NCI-H226 (cell line): ENCODE results near the gene ADAMTS17.
A peak's percentile ranks its signal among the peaks of the same experiment; 100 is the strongest.

ENCODE experiments used
- DNase-seq: peaks from one replicate; pipeline ENCODE4 v3.0.0-alpha.2; 2015

ADAMTS17 gene

DNA sequence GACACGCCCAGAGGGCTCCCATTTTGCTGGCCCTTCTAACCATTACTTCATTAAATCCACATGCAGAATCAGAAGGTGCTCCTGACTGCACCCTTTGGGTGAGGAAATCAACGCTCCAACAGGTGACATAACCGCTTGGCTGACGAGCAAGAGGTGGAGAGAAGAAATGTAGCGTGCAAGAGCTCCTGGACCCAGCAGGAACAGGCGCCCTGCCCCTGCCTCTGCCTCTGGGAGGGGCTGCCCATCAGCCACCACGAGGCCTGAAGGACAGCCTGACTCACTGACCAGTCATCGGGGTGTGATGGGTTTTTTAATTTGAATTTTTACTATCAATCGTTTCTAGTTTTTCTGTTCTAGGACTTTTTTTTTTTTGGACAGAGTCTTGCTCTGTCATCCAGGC lies 218.2 kb downstream of the ADAMTS17 start:
- no peak for DNase-seq

DNA sequence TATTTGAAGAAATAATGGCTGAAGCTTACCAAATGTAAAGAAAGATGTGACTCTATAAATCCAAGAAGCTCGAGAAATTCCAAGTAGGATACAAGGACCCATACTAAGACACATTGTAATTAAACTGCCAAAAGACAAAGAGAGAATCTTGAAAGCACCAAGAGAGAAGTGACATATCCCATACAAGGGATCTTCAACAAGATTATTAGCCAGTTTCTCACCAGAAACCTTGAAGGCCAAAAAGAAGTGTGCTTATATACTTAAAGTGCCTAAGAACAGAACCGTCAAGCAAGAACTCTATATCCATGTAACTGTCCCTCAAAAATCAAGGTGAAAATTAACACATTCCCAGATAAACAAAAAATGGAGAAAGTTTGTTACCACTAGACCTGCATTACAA lies 220.5 kb downstream of the ADAMTS17 start:
- DNase-seq: no peak

DNA sequence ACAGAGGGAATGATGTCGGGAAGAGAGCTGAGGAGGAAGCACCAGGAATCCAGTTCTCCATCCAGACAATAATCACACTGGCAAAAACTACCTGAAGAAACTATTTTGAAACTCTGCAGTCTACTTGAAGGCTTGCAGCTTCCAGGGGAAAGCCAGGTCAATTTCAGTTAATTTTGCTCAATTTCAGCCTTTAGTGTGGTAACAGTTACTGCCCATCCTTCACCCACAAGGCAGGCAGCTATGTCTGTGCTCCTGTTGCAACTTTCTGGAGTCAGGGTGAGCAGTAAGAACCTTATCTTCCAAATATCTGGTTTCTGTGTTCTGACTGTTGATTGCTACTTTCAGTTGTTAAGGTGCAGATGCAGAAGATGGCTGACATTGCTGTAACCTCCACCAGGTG lies 221.7 kb downstream of the ADAMTS17 start:
- no peak for DNase-seq

DNA sequence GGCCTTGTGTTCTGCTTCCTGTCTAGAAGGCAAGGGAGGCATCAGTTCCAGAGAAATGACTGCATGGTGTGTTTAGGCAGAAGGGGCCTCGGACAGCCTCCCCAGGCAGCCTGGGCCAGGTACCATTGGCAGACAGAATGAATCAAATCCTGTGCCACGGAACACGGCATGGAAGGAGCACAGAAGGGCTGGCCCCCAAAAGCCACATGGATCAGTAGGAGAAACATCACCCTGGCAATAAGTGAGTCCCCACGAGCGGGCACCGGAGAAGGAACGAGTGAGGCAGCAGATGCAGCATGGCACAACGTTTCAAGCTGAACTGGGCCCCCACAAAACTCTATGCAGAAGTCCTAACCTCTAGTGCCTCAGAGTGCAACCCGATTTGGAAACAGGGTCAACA lies 223.2 kb downstream of the ADAMTS17 start:
- no peak for DNase-seq

DNA sequence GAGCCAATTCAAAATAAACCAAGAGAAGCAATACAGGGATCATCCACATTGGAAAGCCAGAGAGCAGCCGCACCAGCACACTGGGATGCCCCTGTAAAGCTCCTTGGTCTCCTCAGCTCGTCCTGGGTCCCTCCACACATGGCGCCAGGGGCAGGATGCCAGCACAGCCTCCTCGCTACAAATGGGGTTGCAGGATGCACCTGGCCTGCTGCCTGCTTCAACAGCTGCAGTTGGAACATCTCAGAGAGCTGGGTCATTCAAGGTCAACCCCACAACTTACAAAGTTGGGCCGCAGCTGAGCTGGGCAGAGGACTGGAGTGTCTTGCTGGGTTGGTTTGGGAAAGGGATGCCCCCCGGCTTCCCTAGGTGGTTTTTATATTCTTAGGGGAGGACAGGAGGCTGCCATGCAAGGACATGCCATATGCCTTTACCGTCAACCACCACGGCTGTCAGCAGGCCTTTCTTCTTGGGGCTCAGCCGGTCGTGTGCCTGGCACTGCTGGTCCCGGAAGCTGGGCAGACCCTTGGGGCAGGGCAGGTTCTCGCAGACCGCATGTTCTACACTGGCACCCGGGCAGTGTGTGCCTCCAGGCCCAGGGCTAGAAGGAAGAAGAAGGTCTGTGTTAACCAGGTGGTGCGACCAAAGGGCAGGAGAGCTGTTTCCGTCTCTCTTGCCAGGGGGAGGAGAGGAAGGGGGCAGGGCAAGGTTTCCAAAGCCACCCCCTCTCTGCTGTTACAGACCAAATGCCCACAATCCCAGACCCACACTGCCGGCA lies 225.2 kb downstream of the ADAMTS17 start:
- DNase-seq: no peak

DNA sequence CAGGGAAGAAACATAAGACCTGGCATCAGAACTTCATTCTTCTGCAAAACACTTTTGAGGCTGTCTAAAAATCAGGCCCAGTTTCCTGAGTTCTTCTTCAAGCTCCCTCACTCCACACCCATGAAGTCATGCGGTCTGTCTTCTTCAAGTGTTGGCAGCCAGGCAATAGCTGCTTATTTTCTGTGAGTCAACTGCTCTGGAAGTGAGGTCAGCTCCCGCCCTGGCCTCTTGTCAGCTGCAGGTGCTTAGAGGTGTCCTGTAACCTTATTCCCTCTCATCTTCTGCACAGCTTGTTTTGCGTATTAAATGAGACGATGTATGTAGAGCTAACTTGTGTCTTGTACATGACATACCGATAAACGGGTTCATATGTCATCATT lies 226.1 kb downstream of the ADAMTS17 start:
- DNase-seq: peak; percentile 83

DNA sequence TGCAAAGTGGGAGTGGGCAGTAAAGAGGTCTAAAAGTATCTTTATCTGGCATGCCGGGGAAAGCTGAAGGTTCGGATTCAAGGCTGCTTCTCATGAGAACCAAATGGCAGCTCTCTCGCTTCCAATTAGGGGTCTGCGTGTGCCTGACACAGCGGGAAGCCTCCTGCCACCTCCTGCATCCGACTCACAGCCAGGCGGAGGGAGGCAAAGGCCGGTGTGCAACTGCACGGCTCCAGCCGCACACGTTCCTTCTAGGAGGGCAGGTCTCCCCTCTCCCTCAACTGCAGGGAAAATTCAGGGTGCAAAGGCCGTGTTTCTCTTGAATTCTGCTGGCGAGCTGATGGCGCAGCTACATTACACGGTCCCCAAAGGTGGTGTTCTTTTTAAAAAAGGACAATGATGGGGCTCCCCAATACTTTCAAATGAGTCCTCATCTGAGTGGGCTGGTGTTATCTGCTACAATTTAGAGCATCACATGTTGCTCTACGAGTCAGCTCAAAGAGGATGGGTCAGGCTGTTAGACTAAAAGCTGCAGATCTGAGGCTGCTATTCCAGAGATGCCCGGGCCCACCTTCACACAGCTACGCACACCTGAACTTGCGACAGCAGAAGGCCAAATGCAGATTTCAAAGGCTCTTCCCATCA lies 226.6 kb downstream of the ADAMTS17 start:
- no peak for DNase-seq

DNA sequence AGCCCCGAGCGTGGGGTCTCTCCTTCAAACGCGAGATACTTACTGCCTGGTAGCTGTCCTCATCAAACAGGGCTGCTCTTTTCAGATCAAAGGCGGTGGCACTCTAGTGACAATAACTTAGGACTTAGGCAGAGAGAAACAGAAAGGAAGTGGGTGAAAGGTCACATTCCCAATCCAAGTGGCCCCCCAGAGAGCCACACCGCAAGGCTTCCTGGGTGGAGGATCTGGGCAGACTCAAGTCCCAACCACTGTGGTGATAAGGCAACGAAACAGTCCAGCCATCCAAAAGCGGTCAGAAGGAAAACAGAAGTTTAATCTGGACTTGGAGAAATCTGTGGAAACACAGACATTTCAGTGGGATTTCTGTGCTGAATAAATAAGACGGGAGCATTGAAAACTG lies 227.2 kb downstream of the ADAMTS17 start:
- no peak for DNase-seq

DNA sequence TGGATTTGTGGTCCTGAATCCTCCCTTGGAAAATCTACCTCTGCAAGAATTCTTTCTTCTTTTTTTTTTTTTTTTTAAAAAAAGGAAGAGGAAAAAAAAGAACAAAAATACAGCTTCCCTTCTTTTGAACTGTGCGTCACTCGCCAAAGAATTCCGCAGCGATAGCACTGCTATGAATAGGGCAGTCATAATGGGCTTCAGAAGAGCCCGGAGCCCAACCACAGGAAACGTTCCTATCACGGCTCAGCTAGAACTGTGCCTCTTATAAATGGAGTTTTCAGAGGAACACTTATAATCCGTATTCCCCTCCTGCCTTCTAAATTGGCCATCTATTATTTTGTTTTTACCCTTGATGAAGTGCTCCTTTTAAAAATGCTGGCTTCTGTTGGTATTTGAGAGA lies 227.7 kb downstream of the ADAMTS17 start:
- DNase-seq: no peak

DNA sequence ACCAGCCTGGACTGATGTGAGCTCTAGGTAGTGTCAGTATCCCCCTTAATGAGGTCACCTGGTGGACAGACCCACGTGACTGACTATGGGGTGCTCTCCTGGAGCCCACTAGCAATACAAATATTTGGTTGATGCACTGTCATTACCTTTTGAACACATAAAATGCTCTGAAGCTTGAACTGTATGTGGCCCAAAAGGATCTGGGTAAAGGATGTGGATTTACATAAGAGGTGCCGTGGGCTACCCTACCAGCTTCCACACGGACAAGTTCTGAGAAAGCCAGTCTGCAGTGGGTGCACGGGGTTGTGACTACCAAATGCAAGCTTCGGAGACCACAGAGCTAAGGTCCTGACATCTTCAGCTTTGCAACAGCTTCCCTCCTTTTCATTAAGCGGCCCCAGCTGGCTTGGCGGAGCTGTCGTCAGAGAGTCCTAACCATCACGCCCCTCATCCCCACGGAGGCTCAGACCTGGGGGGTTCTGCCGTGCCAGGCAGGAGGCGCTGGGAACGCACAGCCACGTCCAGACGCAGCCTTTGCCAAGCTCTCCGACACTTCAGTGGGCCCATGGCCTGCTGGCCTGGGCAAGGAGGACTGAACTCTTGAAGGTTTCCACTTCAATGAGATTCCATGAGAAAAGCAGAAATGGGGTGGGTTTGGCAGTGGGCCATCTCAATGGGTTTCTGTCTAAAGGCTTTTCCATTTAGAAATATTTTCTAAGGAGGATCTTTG lies 228.3 kb downstream of the ADAMTS17 start:
- no peak for DNase-seq

DNA sequence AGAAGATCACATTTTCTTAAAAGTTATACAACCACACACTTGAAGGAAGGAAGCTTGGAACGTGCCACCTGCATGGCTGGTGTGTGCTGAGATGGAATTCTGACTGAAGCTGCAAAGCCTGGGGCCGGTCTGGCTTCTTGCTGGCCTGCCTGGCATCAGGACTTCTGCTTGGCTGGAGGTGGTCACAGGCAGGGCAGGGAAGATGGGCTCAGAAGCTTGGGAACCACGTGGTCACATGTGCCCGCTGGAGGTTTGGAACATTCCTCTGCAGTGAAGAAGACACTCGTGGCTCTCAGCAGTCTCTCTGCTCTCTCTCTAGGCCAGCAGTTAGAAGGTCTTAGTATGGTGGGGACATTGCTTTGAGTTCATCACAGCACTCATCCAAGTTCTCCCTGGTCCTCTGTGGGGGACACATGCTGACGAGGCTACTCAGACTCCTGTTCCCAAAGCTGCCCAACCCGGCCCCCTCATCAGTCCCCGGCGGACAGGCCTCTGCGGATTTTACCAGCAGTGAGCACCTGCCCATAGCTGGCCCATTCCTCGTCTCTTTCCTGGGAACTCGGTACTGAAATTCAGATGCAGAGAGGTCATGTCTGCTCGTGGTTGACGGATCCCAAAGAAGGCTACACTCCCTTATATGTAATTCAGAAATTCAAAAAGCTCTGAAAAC lies 229.0 kb downstream of the ADAMTS17 start:
- no peak for DNase-seq

DNA sequence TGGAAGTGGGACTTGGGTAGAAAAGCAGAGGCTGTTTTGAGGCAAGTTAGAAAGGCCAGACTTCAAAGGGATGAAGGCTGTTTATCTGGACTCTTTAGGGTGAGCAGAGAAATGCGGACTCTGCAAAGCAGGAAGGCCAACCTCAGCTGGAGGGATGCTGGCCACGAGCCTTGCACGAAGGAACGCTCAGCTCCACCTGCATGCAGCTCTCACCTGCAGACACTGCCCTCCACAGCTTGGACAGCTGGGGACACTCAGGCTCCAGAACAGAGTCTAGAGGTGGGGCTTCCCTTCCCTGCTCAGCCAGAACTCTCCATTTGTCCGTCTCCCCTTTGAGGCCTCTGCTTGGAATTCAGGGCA lies 229.7 kb downstream of the ADAMTS17 start:
- no peak for DNase-seq

DNA sequence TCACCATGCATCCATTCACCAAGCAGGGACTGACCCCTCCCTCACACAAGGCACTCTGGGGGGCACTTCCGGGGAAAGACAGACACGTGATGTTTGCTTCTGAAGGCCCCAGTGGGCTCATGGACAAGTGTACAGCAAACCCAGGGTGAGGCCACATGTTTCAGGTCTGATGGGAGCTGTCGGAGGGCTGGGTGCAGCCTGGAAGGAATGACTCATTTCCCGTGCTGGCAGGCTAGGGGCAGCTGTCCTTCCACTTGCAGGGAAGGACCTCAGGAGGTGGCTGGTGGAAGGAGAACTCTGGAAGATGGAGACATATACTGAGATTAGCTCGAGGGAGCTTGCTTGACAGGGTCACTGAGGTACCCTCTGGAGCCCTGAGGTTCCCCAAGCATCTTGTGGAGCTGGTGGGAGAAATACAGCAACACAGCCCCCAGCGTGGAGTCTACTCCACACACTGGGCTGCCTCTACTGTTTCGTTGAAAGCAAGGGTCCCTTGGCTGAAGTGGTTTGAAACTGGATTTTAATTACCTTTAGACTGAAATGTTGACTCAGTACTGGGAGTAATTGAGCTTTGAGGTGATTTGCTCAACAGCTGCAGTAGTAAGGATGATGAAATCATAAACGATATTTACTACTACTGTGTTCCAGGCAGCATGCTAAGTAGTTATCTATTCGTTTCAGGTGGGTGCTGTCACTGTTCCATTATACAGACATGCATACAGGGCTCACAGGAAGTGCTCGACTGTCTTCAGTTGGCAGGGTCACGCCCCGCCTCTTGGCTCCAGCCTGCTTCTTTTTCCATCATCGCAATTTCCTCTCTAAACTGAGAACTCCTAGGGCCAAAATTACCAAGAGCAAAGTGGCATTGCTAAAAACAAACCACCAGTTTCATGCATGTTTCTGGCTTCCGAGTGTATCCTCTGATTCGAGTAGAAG lies 230.4 kb downstream of the ADAMTS17 start:
- DNase-seq: peak; percentile 97

DNA sequence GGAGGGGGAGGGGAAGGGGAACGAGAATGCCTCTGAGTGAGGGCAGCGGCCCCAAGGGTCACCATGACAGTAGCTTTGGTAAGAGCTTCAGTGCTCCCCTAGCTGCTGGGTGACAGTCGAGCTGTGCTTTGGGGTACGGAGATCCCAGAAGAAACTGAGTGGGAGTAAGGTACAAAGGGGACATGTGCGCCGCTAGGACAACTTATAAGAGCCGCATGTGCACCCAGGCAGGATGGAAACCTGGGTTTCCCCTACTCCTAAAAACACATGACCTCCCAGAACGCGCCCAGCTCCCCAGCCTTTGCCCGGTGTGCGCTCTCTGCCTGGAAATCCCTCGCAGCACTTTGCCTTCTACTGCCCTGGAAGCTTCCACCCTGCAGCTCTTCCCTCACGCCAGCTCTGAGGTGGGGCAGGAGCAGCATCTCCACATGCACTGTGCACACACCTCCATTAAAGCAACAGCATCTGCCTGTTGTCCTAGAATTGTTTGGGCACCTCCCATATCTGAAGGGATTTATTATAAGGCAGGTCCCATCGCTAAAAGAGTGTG lies 232.2 kb downstream of the ADAMTS17 start:
- DNase-seq: no peak

DNA sequence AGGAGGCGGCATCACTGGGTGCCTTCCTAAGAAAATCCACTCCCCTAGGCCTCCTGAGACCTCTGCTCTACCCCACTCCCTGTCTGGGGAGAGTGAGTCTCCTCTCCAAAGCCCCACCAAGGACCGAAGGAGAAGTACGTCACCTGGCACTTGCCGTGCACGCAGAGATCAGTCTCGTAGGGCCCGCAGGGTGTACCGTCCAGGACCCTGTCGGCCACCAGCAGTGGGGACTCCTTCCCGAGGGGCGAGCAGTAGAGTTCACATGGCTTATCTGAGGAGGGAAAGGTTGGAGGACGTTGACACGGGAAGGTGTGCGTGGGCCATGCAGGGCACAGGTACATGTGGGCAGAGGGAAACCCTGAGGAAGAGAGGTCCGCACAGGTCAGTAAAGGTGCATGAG lies 232.9 kb downstream of the ADAMTS17 start:
- no peak for DNase-seq

DNA sequence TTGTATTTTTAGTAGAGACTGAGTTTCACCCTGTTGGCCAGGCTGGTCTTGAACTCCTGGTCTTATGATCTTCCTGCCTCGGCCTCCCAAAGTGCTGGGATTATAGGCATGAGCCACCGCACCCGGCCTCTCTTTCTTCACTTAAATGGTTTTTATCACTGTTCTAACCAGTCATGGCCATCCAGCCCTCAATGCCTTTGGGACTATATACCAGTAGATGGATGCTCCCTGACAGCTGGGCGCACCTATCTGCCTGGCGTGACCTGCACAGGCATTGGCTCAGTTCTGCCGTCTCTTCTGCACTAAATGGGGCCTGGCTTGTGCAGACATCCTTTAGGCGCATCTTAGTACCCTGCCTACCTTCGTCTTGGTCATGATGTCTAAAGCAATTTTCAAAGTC lies 233.4 kb downstream of the ADAMTS17 start:
- DNase-seq: no peak

DNA sequence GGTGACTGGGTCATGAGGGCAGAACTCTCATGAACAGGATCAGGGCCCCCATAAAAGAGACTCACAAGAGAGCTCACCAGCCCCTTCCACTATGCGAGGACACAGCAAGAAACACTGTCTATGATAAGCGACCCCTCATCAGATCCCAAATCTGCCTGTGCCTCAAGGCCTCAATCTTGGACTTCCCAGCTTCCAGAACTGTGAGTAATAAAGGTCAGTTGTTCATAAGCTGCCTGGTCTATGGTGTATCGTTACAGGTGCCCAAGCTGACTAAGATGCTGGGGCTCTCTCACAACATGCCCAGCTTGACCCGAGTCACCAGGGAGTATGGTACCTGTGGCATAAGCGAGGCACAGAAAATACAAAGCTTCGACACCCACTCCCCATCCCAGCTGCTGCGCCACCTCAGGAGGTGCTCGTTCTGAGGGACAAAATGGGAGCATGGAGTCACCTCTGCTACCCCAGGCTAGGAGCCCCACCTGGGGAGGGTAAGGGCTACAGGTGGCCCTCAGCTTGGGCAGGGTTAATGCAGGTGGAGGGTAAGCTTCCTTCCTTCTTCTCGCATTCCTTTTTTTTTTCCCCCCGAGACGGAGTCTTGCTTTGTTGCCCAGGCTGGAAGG lies 234.1 kb downstream of the ADAMTS17 start:
- peak; percentile 53 for DNase-seq

DNA sequence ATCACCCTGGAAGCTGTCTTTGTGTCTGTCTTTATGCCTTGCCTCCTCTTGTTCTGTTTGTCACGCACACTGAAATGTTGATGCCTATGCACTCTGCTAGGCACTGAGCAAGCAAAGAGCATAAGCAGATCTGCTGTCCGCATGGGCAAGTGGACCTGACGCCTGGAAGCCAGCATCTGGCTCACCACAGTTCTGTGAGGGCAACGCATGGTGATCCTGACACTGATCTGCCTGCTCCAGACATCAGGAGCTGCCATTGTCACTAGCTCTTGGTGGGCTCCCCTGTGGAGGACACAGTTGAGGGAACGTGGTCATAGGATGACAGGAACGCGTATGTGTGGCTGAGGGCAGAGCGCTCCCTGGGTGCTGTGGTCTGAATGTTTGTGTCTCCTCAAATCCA lies 234.6 kb downstream of the ADAMTS17 start:
- DNase-seq: peak; percentile 33

DNA sequence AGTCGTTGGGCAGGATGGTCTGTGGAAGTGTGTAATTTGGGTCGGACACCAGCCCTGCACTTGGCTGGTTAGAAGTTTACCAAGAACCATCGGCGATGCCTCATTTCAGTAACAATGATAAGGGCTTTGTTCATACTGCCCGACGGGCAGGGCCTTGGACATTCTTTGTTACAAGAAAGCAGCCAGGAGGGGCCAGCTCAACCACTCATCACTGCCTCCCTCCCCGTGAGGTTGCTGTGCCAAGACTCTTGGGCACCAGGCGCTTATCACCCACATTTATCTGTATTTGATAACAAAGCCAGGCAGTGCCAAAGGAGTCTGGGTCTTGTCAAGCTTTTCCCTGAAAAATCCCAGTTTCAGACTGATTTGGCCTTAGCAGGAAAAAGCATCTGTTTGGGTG lies 235.0 kb downstream of the ADAMTS17 start:
- DNase-seq: peak; percentile 91

DNA sequence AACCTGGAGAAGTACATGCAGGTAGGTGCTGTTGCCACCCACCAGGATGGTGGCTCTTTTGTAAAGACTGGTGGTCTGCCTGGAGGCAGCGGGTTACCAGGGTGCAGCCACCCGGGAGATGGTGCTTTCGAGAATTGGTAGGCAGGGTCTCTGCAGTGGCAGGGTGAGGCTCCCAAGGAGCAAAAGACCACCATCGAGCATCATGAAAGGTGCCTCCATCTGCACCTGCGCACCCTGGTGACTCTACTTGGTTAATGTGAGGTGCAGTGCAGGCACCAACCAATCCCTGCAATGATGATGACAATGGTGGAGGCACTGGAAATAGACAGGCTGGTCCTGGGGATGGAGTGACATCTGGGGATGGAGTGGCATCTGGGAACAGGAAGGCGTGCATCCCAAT lies 236.7 kb downstream of the ADAMTS17 start:
- DNase-seq: no peak

DNA sequence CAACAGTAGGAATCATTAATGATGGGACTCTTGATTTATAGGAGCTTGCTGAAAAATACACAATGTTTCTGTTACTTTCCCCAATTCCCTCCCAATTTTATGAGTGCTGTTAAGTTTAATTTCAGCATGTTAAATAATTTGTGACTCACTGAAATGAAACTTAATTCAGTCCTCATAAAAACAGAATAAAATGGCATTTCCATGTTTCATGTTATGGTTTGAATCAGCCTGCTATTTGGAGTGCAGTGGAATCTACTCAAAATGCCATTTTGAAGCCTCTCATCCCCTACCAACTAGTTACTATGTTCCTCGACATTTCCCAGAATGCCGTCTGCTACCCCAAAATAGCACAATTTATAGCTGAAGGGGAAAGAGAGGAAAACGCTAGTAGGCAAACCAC lies 237.5 kb downstream of the ADAMTS17 start:
- DNase-seq: no peak

DNA sequence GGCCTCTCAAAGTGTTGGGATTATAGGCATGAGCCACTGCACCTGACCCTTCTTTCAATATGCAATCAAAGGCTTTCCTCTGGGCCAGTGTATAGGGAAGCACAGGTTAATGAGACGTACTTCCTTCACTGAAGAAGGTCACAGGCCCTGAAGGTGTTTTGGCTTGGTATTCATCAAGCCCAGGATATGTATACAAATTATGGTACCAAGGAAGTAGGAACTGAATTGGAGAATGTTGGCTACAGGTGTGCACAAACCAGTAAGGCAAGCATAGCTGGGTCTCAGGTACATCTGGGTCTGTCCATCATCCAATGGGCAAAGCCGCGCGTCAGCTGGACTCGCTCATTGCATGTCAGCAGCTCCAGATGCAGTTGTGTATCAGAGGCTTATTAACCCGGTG lies 237.9 kb downstream of the ADAMTS17 start:
- DNase-seq: no peak
